ENCODE results near the gene MRPS26. TPM values are rescaled to one million over a fixed set of nuclear protein-coding genes. Genes with fewer than 3 reads are reported as not detected.

Gene MRPS26
- polyA plus RNA-seq, 3 donors from 2014 or later = 65.2 to 76.5 (median 70.7) TPM

DNA sequence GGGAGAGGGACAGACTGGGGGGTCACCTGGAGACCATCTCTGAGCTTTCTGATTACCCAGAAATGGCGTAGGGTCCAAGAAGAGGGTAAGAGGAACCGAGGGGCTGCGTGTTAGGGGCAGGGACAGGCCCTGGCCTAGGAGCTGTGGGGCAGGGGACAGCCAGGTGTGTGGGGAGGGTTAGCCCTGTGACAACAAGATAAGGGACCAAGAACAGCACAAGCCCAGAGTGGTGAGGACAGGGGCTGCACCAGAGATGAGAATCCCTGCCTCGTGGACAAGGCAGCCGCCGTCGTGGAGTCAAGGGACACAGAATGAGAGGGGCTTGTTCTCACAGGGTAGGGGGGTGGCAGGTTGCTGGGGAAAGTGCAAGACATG is 39.1 kb downstream of the MRPS26 start:
- H3K9me3 Mint-ChIP-seq = no peaks in the 10 kb centered on the region
- peaks cover 0 to 12% of the 10 kb centered on the region in 2 donors for H3K4me1 Mint-ChIP-seq
- peaks cover 0 to 5% (median 0%) of the 10 kb centered on the region in 3 donors for H3K36me3 Mint-ChIP-seq
- no peak overlapping the region for H3K27ac Mint-ChIP-seq
- peaks cover 18 to 29% (median 28%) of the 10 kb centered on the region in 3 donors for H3K27me3 Mint-ChIP-seq (ENCODE audit: low read depth in 3 of 3)
- no peak overlapping the region for H3K4me3 Mint-ChIP-seq
- DNase-seq = no peak

DNA sequence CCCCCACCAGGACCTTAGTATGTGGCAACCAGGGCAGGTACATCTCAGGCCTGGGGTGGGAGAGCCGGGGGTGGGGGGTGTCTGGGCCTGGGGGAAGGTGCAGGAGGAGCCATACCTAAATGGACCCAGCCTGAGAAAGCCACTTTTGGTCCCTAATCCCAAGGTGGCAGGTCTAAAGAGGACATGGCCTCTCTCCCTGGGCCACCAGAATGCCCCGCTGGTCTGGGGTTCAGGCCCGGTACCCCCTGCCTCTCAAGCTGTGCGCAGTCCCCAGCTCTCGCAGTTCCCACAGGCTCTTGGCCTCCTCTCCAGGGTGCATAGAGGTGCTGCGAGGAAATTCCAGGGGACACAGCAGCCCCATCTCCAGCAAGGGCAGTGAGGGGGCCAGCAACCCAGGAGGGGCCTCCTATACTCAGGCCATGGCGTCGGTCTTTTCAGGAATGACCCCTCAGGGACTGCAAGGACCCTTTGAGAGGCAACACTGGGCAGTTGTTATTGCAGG is 39.8 kb downstream of the MRPS26 start:
- H3K9me3 Mint-ChIP-seq = no peaks in the 10 kb centered on the region
- peaks cover 14 to 32% (median 29%) of the 10 kb centered on the region in 3 donors for H3K27me3 Mint-ChIP-seq (ENCODE audit: low read depth in 3 of 3)
- peaks cover 0 to 5% (median 0%) of the 10 kb centered on the region in 3 donors for H3K36me3 Mint-ChIP-seq
- H3K27ac Mint-ChIP-seq = no peak overlapping the region
- H3K4me3 Mint-ChIP-seq = no peak overlapping the region
- no peak for DNase-seq
- peaks cover 0 to 12% of the 10 kb centered on the region in 2 donors for H3K4me1 Mint-ChIP-seq

DNA sequence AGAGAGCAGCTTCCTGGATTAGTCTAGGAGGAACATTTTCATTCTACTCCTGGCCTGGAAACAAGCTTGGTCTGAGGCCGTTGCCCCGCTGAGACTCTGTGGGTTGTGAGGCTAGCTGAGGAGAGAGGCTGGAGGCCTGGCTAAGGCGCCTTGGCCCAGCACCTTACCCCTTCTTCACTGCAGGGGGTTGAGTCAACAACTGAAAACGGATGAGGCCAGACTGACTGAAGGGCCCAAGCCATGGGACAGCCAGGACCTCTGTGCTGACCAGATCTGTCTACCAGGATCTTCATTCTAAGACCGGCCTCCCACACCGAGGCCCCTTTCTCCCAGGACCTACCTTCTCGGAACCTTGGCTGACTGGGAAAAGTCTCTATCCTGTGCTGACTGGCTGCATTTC is 42.2 kb downstream of the MRPS26 start:
- Mint-ChIP-seq H3K27ac (peak overlapping the region in 1 of 6 donors; percentile 3), H3K4me3 (no peak overlapping the region), H3K27me3 (ENCODE audit: low read depth in 3 of 3) (peaks cover 11 to 34% (median 33%) of the 10 kb centered on the region in 3 donors), H3K4me1 (peaks cover 6 to 13% of the 10 kb centered on the region in 2 donors), H3K36me3 (no peaks in the 10 kb centered on the region), H3K9me3 (no peaks in the 10 kb centered on the region)
- no peak for DNase-seq

DNA sequence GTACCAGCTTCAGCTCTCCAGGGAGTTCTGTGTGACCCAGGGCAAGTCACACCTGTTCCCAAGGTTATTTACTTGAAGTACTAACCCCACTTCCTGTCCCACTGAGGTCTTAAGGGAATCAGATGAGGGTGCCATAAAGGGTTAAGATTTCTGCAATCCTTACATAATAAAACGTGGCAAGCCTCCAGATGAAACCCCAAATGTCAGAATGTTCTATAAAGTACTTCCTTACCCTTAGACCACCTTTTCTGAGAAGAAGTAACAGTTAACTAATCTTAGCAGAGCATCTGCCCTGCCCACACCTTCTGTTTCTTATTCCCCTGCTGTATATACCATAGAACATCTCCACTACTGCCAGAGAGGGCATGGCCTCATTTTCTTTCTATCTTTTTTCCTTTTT is 44.7 kb downstream of the MRPS26 start:
- peaks cover 18 to 42% (median 32%) of the 10 kb centered on the region in 3 donors for H3K27me3 Mint-ChIP-seq (ENCODE audit: low read depth in 3 of 3)
- H3K27ac Mint-ChIP-seq = peak overlapping the region in 3 of 6 donors; percentile 31 to 58 (median 38)
- H3K4me1 Mint-ChIP-seq = peaks cover 16 to 21% of the 10 kb centered on the region in 2 donors
- H3K4me3 Mint-ChIP-seq = peak overlapping the region in 1 of 5 donors; percentile 36
- DNase-seq = no peak
- no peaks in the 10 kb centered on the region for H3K36me3 Mint-ChIP-seq
- no peaks in the 10 kb centered on the region for H3K9me3 Mint-ChIP-seq

DNA sequence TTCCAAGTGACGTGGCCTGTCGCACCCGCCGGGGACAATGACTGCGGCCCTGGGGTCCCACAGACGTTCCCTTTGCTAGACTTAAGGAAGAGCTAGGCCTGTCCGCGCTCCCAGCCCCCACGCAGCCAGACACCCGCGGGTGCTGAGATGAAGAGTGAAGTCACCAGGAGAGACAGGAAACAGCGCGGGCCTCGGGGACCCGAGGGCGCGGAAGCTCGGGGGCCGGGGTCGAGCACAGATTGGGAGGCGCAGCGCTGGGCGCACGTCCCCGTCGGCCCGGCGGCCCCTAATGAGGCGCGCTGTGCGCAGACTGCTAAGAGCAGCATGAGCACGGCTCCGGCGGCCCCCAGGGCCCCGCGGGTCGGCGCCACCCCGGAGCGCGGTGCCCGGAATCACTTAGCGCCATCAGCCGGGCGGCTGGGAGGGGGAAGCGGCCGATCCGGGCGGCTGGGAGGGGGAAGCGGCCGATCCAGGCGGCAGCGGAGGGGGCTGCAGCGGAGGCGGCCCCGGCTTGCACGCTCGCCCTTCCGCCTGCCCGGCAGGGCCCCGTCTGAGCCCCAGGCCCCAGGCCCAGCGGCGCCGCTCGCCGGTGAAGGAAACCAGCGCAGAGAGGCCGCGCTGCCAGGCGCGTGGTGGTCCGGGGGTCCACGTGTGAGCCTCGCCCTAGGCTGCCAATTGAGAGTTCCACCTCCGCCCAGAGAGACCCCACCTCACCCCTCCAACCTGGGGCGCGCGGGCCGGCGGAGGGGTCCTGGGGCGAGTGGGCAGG is 46.9 kb downstream of the MRPS26 start:
- DNase-seq = peak; percentile 40 to 47 (median 40)
- peak overlapping the region in 5 of 6 donors; percentile 84 to 97 (median 92) for H3K27ac Mint-ChIP-seq
- no peaks in the 10 kb centered on the region for H3K36me3 Mint-ChIP-seq
- H3K4me3 Mint-ChIP-seq = peak overlapping the region; percentile 78 to 94 (median 87)
- H3K9me3 Mint-ChIP-seq = no peaks in the 10 kb centered on the region
- peaks cover 23 to 44% (median 28%) of the 10 kb centered on the region in 3 donors for H3K27me3 Mint-ChIP-seq (ENCODE audit: low read depth in 3 of 3)
- peaks cover 16 to 21% of the 10 kb centered on the region in 2 donors for H3K4me1 Mint-ChIP-seq

DNA sequence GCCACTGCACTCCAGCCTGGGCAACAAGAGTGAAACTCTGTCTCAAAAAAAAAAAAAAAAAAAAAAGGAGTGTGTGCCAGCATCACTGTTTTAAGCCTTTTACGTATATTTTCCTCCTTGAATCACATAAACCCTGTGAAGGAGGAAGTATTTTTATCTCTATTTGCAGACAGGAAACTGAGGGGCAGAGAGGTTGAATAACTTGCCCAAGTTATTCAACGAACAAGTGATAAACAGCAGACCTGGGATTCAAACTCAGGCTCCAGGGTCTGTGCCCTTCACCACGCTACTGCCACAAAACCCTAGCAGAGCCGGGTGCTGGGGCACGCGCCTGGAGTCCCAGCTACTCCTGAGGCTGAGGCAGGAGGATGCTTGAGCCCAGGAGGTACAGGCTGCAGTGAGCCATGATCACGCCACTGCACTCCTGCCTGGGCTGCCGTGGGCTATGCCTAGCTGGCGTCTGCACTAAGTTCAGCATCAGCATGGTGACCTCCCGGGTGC is 48.1 kb downstream of the MRPS26 start:
- H3K27ac Mint-ChIP-seq = peak overlapping the region in 5 of 6 donors; percentile 6 to 95 (median 91)
- no peak for DNase-seq
- H3K4me1 Mint-ChIP-seq = peaks cover 16 to 21% of the 10 kb centered on the region in 2 donors
- H3K27me3 Mint-ChIP-seq (ENCODE audit: low read depth in 3 of 3) = peaks cover 23 to 43% (median 27%) of the 10 kb centered on the region in 3 donors
- no peaks in the 10 kb centered on the region for H3K36me3 Mint-ChIP-seq
- no peaks in the 10 kb centered on the region for H3K9me3 Mint-ChIP-seq
- H3K4me3 Mint-ChIP-seq = peak overlapping the region in 4 of 5 donors; percentile 27 to 87 (median 80)

DNA sequence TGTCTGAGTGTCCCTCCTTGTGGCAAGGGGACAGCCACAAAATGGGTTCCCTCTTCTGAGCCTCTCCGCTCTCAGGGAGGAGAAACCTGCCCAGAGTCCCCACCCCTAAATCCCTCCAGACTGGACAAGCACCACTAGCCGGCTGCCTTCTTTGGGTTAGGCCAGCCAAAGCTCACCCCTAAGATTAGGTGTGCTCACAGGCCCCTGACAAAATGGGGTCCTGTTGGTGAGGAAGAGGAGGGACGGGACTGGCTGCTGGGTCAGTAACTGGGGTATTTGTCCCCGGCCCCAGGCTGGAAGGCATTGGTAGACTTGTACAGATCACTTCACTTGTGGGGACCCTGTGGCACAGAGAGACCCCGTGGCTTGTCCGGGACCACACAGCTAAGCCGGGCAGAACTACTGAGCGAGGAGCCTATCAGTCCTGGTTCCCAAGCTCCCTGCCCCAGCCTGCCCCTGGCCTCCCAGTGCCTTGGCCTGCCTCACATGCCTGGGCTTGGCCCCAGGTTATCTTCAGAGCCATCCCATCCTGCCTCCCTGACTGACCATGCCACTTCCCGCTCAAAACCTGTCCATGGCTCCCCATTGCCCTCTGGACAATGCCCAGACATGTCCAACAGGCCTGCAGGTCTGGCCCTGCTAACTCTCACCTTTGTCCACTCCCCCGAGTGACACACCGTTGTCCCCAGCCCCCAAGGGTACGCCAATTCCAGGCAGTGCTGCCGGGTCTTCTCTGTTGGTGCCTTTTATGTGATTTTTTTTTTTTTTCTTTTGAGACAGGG is 49.2 kb downstream of the MRPS26 start:
- Mint-ChIP-seq H3K36me3 (no peaks in the 10 kb centered on the region), H3K27ac (peak overlapping the region in 4 of 6 donors; percentile 40 to 83 (median 71)), H3K4me3 (no peak overlapping the region), H3K9me3 (no peaks in the 10 kb centered on the region), H3K27me3 (ENCODE audit: low read depth in 3 of 3) (peaks cover 17 to 39% (median 28%) of the 10 kb centered on the region in 3 donors), H3K4me1 (peaks cover 16 to 21% of the 10 kb centered on the region in 2 donors)
- DNase-seq = no peak

Other genes starting within 250 kb of the MRPS26 start
- gene CPXM1, start 245.4 kb upstream of the MRPS26 start, polyA plus RNA-seq = 1 to 10 TPM in 1 of 3 donors, under 1 TPM in 1, not detected in 1; 0.74 to 1.2 TPM
- gene C20orf141, start 231.1 kb upstream of the MRPS26 start, polyA plus RNA-seq = not detected
- not detected for gene TMEM239, start 229.7 kb upstream of the MRPS26 start, polyA plus RNA-seq
- 10 to 100 TPM; 21.9 to 24.1 (median 23.4) TPM for gene PCED1A, start 205.4 kb upstream of the MRPS26 start, polyA plus RNA-seq
- 10 to 100 TPM; 61.8 to 81.3 (median 76.5) TPM for gene VPS16, start 205.3 kb upstream of the MRPS26 start, polyA plus RNA-seq
- gene PTPRA, start 172.6 kb upstream of the MRPS26 start, polyA plus RNA-seq = 10 to 100 TPM; 39.5 to 63.5 (median 60.0) TPM
- gene GNRH2, start 2.4 kb upstream of the MRPS26 start, polyA plus RNA-seq = not detected
- gene OXT, start 25.6 kb downstream of the MRPS26 start, polyA plus RNA-seq = 1 to 10 TPM in 1 of 3 donors, not detected in 2; 1.1 TPM
- gene AVP, start 38.7 kb downstream of the MRPS26 start, polyA plus RNA-seq = not detected
- gene FASTKD5, start 113.8 kb downstream of the MRPS26 start, polyA plus RNA-seq = 10 to 100 TPM; 12.2 to 26.5 (median 20.5) TPM
- gene UBOX5, start 113.8 kb downstream of the MRPS26 start, polyA plus RNA-seq = 1 to 10 TPM; 2.3 to 7.0 (median 4.9) TPM
- not detected for gene LZTS3, start 127.5 kb downstream of the MRPS26 start, polyA plus RNA-seq
- gene DDRGK1, start 158.6 kb downstream of the MRPS26 start, polyA plus RNA-seq = 10 to 100 TPM; 45.6 to 63.1 (median 48.0) TPM
- gene ITPA, start 163.4 kb downstream of the MRPS26 start, polyA plus RNA-seq = 10 to 100 TPM; 75.0 to 84.5 (median 76.3) TPM
- gene SLC4A11, start 193.1 kb downstream of the MRPS26 start, polyA plus RNA-seq = not detected